ENCODE data around the gene MCC.

MCC gene

GRCh38 chr5:113218200-113218599, 270.1 kb downstream of the MCC start:
- no peak for TF ChIP-seq RAD21 (IDR thresholded peaks at IDR 0.05; ENCODE audit: low read depth)
- no peak for TF ChIP-seq EGR1 (IDR thresholded peaks at IDR 0.05)
- no peak for TF ChIP-seq REST (IDR thresholded peaks at IDR 0.05; ENCODE audit: low read depth)
- no peak for TF ChIP-seq MAX (IDR thresholded peaks at IDR 0.05)
- TF ChIP-seq, protein P1, sequence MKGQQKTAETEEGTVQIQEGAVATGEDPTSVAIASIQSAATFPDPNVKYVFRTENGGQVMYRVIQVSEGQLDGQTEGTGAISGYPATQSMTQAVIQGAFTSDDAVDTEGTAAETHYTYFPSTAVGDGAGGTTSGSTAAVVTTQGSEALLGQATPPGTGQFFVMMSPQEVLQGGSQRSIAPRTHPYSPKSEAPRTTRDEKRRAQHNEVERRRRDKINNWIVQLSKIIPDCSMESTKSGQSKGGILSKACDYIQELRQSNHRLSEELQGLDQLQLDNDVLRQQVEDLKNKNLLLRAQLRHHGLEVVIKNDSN (IDR thresholded peaks at IDR 0.05) = no peak
- no peak for TF ChIP-seq YY1 (IDR thresholded peaks at IDR 0.05; ENCODE audit: low read depth)
- TF ChIP-seq TCF12 (IDR thresholded peaks at IDR 0.05; ENCODE audit: low read depth) = no peak
- TF ChIP-seq FOXM1 (IDR thresholded peaks at IDR 0.05; ENCODE audit: borderline replicate concordance, low read depth) = no peak
- no peak for TF ChIP-seq ZBTB7A (IDR thresholded peaks at IDR 0.05; ENCODE audit: low read depth)
- TF ChIP-seq TEAD4 (IDR thresholded peaks at IDR 0.05) = no peak
- TF ChIP-seq CEBPB (IDR thresholded peaks at IDR 0.05) = no peak
- no peak for TF ChIP-seq NFIC (IDR thresholded peaks at IDR 0.05)
- TF ChIP-seq TAF1 (IDR thresholded peaks at IDR 0.05; ENCODE audit: low read depth) = no peak
- TF ChIP-seq CREB1 (IDR thresholded peaks at IDR 0.05; ENCODE audit: low read depth) = no peak
- no peak for TF ChIP-seq EP300 (IDR thresholded peaks at IDR 0.05; ENCODE audit: borderline replicate concordance)

GRCh38 chr5:113217619-113218184, 270.6 kb downstream of the MCC start:
- TF ChIP-seq REST (IDR thresholded peaks at IDR 0.05; ENCODE audit: low read depth) = no peak
- TF ChIP-seq MAX (IDR thresholded peaks at IDR 0.05) = no peak
- no peak for TF ChIP-seq NFIC (IDR thresholded peaks at IDR 0.05)

DNA sequence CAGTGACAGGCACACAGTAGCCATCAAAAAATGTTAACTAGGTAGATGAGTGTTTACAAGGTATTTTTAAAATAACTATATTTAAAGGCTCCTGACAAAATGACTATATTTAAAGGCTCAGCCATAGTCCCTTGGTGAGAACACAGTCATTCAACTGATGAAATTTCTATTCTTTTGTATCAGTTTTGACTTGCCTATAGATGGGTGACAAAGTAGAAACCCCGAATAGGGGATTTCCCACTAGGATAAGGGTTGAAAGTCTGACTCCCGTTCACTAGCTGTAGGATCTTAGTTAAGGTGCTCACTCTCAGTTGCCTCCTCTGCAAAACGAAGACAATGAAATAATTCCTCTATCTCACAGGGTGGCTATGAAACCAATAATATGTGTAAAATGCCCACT, 271.7 kb downstream of the MCC start:
- TF ChIP-seq FOXM1 (IDR thresholded peaks at IDR 0.05; ENCODE audit: borderline replicate concordance, low read depth) (no peak), CREB1 (IDR thresholded peaks at IDR 0.05; ENCODE audit: low read depth) (no peak), TEAD4 (IDR thresholded peaks at IDR 0.05) (no peak), REST (IDR thresholded peaks at IDR 0.05; ENCODE audit: low read depth) (no peak), NFIC (IDR thresholded peaks at IDR 0.05) (no peak), MAX (IDR thresholded peaks at IDR 0.05) (no peak), YY1 (IDR thresholded peaks at IDR 0.05; ENCODE audit: low read depth) (no peak), EP300 (IDR thresholded peaks at IDR 0.05; ENCODE audit: borderline replicate concordance) (no peak), CEBPB (IDR thresholded peaks at IDR 0.05) (no peak), TAF1 (IDR thresholded peaks at IDR 0.05; ENCODE audit: low read depth) (no peak), ZBTB7A (IDR thresholded peaks at IDR 0.05; ENCODE audit: low read depth) (no peak), TCF12 (IDR thresholded peaks at IDR 0.05; ENCODE audit: low read depth) (no peak), RAD21 (IDR thresholded peaks at IDR 0.05; ENCODE audit: low read depth) (no peak), EGR1 (IDR thresholded peaks at IDR 0.05) (no peak)
- TF ChIP-seq, protein P1 (IDR thresholded peaks at IDR 0.05) = no peak

GRCh38 chr5:113215401-113216060, 272.7 kb downstream of the MCC start:
- no peak for TF ChIP-seq EGR1 (IDR thresholded peaks at IDR 0.05)
- TF ChIP-seq REST (IDR thresholded peaks at IDR 0.05; ENCODE audit: low read depth) = no peak
- no peak for TF ChIP-seq RAD21 (IDR thresholded peaks at IDR 0.05; ENCODE audit: low read depth)
- no peak for TF ChIP-seq YY1 (IDR thresholded peaks at IDR 0.05; ENCODE audit: low read depth)
- TF ChIP-seq TAF1 (IDR thresholded peaks at IDR 0.05; ENCODE audit: low read depth) = no peak
- no peak for TF ChIP-seq CEBPB (IDR thresholded peaks at IDR 0.05)
- TF ChIP-seq, protein P1 (IDR thresholded peaks at IDR 0.05) = no peak
- no peak for TF ChIP-seq ZBTB7A (IDR thresholded peaks at IDR 0.05; ENCODE audit: low read depth)
- TF ChIP-seq TCF12 (IDR thresholded peaks at IDR 0.05; ENCODE audit: low read depth) = no peak
- TF ChIP-seq MAX (IDR thresholded peaks at IDR 0.05) = no peak
- TF ChIP-seq TEAD4 (IDR thresholded peaks at IDR 0.05) = no peak

All from Ishikawa (cell line).